Superior temporal gyrus (tissue), 1 donor: ENCODE data around the gene CUX1.
"Not testable (repeated sequence)": the region's sequence is repeated elsewhere in the genome, so short reads cannot be mapped to it uniquely, and the experiment has no call there.

Source experiments
- DNase-seq: peaks from one replicate; pipeline ENCODE4 v3.0.0-alpha.2; 2016; ENCODE audit errors: extremely low spot score

The CUX1 gene

DNA sequence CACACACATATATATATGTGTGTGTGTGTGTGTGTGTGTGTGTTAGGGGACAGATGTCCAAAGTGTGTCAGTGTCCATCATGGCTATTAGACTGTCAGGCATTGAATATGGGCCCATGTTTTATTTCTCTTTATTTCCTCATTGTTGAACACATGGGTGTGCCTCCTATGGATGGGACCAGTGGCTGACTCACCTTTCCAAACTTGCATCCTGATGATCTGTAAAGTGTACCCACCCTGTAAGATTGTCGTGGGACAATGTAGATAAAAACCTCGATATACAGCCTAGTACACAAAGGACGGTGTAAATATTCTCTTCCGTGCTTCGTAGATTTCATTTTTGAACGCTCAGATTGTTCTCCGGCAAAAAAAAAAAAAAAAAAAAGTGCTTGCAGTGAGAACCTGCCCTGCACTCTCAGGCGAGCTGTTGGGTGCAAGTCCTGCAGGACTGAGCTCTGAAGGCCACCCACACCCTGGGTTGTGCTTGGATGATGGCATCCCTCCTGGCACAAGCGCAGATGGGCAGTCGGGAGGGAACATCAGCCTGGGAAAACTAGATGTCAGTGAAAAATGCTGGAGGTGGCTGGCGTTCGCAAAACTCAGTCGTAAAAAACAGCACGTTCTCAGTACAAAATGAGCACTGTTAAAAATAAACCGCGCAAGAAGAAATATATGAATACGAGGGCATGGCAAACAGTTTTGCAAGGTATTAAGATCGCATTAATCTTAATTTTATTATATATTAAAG, 166.9 kb downstream of the CUX1 start:
- DNase-seq: no peak

DNA sequence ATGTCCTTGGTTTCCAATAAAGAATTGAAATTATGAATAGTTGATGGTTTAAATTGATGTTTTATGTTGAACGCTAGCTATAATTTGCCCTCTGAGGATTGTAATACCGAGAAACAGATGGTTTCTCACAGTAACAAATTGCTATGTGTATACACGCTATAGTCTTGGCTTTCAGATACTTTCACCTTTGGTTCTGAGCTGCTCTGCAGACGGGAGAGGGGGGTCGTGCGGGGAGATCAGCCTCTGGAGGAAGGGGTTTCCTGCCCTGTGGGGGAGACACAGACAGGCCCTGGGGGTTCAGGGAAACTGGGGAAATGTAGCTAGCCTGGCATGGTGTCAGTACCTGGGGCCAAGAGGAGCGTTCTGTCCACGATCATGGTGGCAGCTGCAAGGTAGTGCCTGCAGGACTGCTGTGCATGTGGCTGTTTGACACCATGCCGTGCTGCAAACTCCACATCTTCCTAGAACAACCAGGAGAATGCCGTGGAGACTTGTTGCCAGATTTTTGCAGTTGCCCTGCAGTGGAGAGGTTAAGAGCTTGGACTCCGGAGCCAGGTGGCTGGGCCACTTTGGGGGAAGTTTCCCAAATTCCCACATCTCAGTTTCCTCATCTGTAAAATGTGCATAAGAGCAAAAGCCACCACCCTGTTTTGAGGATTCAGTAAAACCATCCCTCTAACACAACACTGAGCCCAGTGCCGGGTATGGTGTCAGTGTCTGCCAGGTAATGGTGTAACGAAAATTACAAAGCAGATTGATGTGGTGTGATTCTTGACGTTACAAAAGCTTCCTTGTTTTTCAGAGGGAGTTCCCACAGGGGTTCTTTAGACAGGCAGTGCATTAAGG, 167.9 kb downstream of the CUX1 start:
- no peak for DNase-seq

DNA sequence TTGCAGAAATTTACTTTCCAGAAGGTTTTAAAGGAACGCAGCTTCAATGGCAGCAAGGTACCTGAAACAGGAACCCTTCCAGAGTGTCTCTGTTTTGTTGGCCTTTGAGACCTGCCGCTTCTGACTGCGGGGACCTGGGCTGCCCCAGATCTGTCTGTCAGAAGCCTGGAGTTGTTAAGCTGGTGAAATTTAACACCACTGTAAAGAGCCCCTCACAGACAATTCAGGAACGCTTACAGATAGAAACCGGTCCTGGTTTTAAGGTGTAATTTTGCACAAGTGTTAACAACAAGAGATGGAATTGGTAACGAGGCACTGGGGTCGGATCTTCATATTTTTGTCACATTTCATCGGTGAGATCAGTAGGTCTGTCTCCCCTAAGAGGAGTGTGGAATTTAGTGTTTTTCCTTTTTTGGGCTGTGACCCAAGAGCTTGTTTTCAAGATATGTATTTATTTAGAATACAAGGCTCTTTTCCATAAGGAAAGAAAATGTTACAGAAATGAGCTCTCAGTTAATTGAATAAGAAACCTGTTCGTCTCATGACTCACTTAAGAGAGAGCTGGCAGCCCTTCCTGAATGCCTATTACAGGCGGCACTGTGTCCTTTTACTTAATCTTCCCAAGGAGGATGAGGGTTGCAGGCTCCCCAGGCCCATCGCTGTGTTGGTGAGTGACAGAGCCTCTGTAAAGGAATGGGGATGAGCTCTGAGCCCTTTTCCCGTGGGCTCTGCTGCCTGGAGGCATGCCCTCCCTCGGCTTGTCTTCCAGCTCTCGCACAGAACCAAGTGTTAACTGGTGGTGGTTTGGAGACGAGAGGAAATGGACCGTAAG, 168.7 kb downstream of the CUX1 start:
- no peak for DNase-seq

DNA sequence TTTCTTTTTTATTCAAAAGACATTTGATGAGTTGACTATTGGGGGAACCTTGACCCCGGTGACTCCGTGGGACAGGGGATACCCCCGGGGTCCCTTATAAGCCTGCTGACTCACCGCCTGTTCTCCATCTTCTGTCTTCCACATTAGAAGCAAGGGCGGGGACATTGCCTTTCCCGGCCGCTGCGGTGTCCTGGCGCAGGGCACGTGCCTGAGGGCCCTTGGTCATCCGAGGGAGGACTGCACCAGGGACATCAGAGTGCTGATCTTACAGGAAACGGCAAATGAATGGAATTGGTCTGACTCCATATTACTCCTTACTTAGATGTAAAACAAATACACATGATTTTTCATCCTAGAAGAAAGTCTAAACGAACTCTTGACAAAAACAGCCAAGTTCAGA, 170.1 kb downstream of the CUX1 start:
- no peak for DNase-seq

DNA sequence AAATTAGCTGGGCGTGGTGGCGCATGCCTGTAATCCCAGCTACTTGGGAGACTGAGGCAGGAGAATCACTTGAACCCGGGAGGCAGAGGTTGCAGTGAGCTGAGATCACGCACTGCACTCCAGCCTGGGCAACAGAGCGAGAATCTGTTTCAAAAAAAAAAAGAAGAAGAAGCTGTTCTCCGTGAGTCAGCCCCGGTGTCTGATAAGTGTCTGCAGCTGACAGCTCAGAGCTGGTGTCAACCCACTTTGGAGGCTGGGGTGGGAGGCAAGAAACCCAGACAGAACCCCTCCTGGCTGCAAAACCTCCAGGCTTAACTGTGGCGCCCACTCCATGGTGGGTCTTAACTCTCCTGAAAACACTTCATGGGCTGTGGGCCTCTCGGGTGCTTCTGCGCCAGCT, 170.6 kb downstream of the CUX1 start:
- not testable (repeated sequence) for DNase-seq

DNA sequence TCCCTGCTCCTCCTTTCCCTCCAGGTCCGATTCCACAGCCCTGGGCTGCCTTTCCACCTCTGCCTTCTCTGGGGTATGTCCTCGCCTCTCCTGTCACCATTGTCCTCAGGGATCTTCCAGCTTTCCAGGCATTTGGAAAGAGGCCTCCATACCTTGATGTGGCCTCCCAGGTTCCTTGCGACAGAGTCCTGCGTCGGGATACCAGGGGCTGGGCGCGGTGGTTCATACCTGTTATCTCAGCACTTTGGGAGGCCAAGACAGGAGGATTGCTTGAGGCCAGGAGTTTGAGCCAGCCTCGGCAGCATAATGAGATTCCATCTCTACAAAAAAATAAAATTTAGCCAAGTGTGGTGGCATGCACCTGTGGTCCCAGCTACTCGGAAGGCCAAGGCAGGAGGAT, 171.1 kb downstream of the CUX1 start:
- no peak for DNase-seq

DNA sequence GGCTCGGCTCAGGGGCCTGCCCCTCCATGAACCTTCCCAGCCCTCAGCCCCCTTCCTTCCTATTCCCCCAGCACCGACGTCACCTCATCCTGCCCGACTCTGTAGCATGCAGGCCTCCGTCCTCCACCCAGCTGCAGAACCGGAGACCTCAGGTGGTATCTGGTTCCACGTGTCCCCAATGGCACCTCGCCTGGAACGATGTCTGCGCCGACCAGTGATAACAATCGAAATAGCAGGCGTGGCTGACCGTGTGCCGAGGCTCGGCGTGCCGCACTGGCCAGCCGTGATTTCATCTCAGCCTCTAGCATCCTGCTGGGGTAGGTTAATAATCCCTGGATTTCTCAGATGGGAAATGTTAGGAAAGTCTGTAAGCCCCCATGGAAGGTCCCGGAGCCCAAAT, 171.7 kb downstream of the CUX1 start:
- DNase-seq: no peak

DNA sequence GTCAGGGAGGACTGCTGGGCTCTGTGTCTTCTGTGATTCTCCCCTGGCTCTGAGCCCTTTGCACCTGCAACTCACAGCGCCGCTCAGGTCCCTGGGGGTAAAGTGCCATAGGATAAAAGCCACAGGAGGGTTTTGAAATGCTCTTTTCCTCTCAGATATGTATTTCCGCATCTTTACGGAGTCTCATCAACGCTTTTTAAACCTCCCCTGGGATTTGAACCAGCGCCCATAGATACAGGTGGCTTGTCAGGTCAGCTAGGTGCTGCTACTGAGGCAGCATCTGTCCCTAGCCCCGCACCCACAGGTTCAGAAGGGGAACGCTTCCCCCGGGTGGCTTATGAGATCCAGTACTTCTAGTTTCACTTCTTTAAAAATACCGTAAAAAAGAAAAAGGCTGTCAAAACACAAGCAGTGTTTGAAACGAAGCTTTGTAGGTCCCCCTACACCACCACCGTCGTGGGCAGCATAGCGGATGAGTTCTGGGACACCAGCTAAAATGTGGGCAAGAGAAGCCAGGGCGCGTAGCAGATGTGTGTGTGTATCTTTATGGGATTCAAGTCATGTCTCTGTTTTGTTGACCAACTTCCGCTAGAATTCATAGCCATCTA, 173.5 kb downstream of the CUX1 start:
- DNase-seq: no peak

DNA sequence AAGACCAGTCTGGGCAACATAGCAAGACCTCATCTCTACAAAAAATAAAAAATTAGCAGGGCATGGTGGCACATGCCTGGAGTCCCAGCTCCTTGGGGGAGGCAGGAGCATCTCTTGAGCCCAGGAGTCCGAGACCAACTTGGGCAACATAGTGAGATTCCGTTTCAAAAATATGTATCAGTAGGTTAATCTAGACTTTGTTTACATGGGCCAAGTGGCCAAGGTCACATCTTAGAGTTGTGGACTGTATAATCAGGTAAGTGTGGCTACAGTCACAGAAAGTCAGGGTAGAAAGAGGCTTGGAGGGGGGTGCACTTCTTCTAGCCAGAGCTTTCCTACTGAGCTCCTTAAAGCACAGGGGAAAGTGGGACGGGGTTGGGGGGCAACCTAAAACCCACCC, 174.4 kb downstream of the CUX1 start:
- DNase-seq: no peak

DNA sequence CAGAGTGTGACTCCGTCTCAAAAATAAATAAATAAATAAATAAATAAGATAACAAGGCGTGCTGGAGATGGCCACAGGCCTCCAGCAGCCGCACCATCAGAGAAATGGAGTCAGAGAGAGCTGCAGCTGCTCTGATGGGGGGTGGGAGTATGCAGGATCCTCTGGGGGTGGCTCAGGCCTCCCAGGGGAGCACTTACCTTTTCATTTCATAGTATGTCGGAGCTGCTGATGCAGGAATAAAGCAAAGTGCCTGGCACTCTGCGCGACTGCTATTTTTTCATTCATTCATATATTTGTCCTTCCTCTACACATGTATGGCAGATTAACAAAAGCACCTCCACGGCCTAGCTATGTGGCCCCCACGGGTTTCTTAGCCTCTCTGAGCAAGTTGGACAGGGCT, 175.9 kb downstream of the CUX1 start:
- no peak for DNase-seq

DNA sequence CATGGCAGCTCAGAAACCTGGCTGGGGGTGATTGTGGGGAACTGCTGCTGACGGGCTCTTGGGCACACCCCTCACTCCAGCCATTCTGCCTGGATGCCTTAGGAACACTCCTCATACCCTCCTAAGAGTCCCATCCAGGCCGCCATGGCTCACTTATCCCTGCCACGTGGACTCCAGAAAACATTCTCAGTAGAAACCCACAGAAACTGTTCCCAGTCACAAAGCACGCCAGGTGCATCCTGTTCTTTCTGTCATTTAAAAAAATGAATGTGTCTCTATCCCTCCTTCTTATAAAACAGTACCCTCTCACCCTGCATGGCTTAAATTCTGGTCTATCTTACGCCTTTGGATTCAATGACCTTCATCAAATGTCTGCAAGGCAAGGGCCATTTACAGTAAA, 177.7 kb downstream of the CUX1 start:
- DNase-seq: no peak

DNA sequence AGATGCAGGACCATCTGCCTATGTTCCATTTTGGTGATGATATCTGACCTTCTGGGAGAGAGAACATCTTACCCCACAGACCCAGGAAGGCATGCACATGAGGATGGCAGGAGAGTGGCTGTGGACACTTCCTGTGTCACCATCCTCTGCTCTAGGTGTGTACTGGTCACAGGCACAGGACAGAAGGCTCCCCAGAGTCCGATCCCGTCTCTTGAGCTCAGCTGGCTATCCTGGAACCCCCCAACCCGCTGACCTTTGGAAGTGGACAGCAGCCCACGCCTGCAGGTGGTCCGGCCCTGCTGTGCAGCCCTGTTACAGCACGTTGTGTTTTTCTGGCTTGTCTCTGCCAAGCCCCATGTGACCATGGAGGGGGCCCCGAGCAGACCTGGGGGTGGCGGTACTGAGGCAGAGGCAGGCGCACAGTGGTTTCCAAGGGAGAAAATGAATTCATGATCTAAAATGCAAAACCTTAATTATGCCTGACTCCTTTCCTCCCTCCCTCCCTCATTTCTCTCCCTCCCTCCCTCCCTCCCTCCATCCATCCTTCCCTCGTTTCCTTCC, 178.8 kb downstream of the CUX1 start:
- no peak for DNase-seq

DNA sequence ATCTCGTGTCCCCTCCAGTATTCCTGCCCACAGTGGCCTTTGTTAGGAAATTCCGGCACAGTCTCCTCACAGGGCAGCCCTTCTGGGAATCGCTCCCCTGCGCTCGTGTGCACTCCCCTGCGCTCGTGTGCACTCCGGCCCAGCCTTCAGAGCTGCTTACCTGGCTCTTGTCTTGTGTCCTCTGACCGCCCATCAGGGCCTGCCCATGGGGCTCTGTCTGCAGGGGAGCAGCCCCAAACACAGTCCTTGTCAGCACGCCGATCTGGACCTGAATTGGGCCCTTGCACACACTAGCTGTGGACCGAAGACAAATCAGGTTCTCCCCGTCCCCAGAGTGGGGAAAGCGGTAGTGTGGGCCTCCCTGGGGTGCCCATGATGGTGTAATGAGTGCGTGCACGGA, 179.4 kb downstream of the CUX1 start:
- no peak for DNase-seq

DNA sequence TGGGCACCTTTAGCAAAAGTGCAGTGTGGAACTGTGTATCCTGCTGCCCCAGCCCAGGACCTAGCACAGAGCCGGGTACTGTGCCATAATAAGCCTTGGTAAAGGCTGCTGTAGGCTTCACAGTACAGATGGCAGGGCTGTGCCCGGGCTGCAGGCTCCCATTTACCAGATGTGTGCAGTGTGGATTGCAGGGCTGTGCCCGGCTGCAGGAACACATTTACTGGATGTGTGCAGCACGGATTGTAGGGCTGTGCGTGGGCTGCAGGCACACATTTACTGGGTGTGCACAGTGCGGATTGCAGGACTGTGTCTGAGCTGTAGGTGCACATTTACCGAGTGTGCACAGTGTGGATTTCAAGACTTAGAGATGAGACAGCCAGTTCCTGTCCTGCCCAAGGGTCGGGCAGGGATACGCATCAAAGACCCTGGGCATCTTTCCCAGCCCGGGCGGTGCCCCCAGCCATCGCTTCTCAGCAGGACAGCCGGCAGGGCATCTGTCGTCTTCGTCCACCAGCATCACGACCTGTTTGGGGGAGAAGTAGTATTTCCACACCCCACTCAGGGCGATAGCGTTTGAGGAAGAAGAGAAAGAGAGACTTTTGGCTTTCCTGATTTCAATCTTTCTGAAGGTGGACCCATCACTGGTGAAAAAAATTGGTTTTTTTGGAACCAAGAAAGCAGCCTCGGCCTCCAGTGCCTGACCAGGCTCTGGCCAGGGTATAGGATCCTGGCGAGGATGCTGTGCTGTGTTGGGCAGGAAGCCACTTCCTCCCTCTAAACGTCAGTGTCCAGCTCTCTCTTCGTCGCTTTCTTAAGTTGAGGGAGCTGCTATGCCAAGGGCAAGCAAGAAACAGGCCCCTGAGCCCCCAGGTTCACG, 180.8 kb downstream of the CUX1 start:
- DNase-seq: no peak

DNA sequence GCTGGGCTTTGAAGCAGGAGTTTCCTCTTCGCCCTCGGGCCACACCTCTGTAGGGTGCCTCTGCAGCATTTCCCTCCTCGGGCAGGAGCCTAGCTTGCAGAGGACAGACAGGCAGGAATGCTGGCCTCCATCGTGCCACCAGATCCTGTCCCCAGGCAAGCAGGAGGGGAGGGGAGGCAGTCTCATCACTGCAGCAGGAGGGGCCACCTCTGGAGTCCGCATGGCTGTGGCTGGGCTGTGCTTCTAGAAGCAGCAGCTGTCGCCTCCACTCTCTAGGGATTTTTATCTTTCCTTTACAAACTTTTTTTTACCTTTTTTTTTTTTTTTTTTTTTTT, 181.4 kb downstream of the CUX1 start:
- no peak for DNase-seq

DNA sequence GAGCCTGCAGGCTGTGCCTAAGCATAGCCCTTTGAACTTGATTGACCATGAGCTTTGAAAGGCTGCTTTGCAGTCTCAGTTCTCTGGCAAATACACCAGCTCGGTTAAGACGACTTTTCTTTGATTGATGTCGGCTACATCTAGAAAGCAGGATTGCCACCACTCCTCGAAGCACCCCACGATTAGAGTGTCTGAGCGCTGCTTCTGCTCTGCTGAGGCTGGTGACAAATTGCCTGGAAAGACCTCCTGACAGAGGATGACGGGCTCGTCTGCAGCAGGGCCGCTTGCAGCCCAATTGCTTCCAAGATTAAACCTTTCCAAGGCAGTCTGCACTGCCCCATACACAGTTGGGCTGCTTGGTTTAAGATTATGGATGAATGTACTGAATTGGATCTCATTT, 182.0 kb downstream of the CUX1 start:
- DNase-seq: no peak

DNA sequence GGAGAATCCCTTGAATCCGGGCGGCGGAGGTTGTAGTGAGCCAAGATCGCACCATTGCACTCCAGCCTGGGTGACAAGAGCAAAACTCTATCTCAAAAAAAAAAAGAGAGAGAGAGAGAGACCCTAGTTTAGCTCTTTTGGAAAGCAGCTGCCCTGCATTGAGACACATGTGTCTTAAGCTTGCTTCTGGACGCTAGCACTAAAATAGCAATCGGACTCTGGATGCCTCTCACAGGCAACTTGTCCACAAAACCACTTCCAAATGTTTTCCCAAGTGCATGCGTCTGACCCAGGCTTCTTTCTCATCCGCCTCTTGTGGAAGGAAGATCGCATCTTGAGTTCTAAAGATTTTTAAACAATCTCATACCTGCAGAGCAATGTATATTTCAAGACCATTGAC, 182.7 kb downstream of the CUX1 start:
- no peak for DNase-seq

DNA sequence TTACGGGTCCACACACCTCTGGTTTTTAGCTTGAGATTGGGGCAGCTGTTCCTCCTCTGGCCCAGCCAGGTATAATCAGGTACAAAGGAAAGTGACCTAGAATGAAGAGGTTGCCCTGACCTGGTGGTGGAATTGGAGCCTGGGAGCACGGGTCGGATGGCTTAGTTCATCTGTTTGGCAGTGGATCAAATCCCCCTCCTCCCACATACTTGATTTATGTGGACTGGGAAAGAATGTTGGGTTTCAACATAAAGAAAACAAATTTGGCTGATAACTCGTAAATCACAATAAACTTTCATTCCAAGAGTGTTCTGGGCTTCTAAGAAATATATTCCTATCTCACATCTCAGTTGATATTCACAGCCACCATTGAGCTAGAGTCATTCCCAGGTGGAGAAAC, 186.8 kb downstream of the CUX1 start:
- DNase-seq: no peak

DNA sequence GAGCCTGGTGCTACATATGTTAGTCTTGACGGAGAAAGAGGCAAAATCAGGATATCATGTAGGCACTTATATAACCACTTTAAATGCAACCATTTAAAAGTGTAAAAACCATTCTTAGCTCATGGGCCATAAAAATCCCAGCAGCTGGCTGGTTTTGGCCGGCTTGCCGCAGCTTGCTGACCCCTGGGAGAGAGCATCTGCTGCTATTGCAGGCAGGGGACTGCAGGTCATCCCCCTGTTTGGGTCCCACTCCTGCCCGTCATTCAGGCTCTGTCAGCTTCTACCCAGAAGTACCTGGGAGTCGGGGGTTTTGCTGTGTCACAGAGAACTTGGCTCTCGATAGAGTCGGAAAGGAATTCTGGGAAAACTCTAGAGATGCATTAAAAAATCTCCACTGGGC, 187.4 kb downstream of the CUX1 start:
- no peak for DNase-seq

DNA sequence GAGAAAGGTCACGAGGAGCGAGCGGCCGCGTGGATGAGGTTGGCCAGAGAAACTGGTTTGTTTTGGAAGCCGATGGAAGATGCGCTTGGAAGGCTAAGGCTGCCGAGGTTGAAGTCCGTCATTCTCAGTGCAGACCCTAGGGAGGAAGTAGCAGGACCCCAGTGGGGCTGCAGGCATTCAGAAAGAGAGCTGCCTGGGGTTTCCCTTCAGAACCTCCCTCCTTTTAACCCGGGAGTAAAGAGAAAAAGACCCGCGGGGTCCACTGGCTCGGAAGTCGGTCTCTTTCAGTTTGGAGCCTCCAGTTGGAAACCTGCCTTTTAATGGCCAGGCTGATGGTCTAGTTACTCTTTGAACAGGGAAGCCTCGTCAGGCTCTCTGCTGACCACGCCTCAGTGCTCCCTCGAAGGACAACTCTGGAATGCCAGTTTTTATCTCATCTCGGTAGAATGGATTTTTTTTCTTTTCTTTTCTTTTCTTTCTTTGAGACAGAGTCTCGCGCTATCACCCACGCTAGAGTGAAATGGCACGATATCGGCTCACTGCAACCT, 188.6 kb downstream of the CUX1 start:
- no peak for DNase-seq

DNA sequence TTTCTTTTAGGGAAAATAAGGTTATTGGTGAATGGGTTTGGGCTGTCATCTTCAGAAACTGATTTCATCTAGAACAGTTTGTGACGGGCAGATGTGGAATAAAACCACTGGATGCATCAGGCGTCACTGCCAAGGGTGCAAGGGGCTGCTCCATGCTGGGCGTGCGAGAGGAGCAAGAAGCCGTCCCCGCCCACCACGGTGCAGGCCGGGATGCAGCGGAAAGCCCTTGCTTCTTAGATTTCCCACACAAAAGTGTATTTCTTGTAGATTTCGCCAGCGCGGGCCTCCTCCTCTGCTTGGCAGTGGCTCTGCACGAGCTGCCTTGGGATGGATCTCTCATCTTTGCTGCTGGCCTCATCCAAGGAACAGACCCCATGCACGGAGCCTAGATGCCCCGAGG, 189.3 kb downstream of the CUX1 start:
- DNase-seq: no peak
